Activated T-helper 1 cell treated with anti-CD3 and anti-CD28 coated beads, Interleukin-12 subunit alpha, Interleukin-12 subunit beta, Interleukin-2, Interleukin-4 antibody, amounts not matched to agents 30 ng/mL and 10 ng/mL and 1 ng/mL, durations not matched to agents 14 hours and 24 hours and 36 hours (primary cell): ENCODE data around the gene MYO10. TPM values are rescaled to one million over a fixed set of nuclear protein-coding genes. Genes with fewer than 3 reads are reported as not detected.

Experiments used
- DNase-seq: peaks from one replicate; pipeline ENCODE4 v3.0.0; 2021; ENCODE audit warnings: low spot score
- H3K27ac Mint-ChIP-seq: one replicate; pipeline ENCODE4 v1.8.0; 2021; ENCODE audit warnings: mild to moderate bottlenecking, mixed read lengths
- H3K27me3 Mint-ChIP-seq: one replicate; pipeline ENCODE4 v1.8.0; 2022; ENCODE audit warnings: mild to moderate bottlenecking, moderate library complexity, mixed read lengths; ENCODE audit not compliant: insufficient read depth
- H3K36me3 Mint-ChIP-seq: one replicate; pipeline ENCODE4 v1.8.0; 2021; ENCODE audit warnings: low read depth, mixed read lengths
- H3K4me1 Mint-ChIP-seq: one replicate; pipeline ENCODE4 v1.8.0; 2021; ENCODE audit warnings: low read depth, mixed read lengths
- H3K4me3 Mint-ChIP-seq: one replicate; pipeline ENCODE4 v1.8.0; 2021; ENCODE audit warnings: mild to moderate bottlenecking, moderate library complexity, mixed read lengths
- H3K9me3 Mint-ChIP-seq: one replicate; pipeline ENCODE4 v1.8.0; 2021; ENCODE audit warnings: mixed read lengths
- intact Hi-C: fragments of 100-400 bp; cut with micrococcal nuclease; formaldehyde crosslinking; loops from one replicate; pipeline ENCODE4 v1.15.1; 2024
- total RNA-seq: library from RNA; stranded (reverse); gene quantifications from 2 replicates; pipeline ENCODE4 v1.2.3, GENCODE V29; 2022

MYO10 gene
- total RNA-seq, 1 donor from 2014 or later, result 0.41 TPM

GRCh38 chr5:16713386-16713928 lies 222.6 kb downstream of the MYO10 start:
- Mint-ChIP-seq H3K4me3 (no peak overlapping the region), H3K27ac (no peak overlapping the region), H3K36me3 (no peaks in the 10 kb centered on the region), H3K9me3 (no peaks in the 10 kb centered on the region), H3K27me3 (no peaks in the 10 kb centered on the region), H3K4me1 (no peaks in the 10 kb centered on the region)
- DNase-seq, result no peak
- intact Hi-C loops, result no loop called here

GRCh38 chr5:16712620-16713019 lies 223.5 kb downstream of the MYO10 start:
- no peak overlapping the region for H3K4me3 Mint-ChIP-seq
- H3K27me3 Mint-ChIP-seq, result no peaks in the 10 kb centered on the region
- H3K27ac Mint-ChIP-seq, result no peak overlapping the region
- no peaks in the 10 kb centered on the region for H3K4me1 Mint-ChIP-seq
- intact Hi-C loops, result no loop called here
- no peaks in the 10 kb centered on the region for H3K36me3 Mint-ChIP-seq
- no peak for DNase-seq
- no peaks in the 10 kb centered on the region for H3K9me3 Mint-ChIP-seq

- no peaks in the 10 kb centered on the region for H3K36me3 Mint-ChIP-seq
- H3K4me1 Mint-ChIP-seq, result no peaks in the 10 kb centered on the region
- DNase-seq, result no peak
- intact Hi-C loops, result no loop called here
- H3K27me3 Mint-ChIP-seq, result no peaks in the 10 kb centered on the region
- H3K9me3 Mint-ChIP-seq, result no peaks in the 10 kb centered on the region
- H3K27ac Mint-ChIP-seq, result no peak overlapping the region
- H3K4me3 Mint-ChIP-seq, result no peak overlapping the region
Measured at GRCh38 chr5:16712178-16712577, 223.9 kb downstream of the MYO10 start.

GRCh38 chr5:16709691-16710433 lies 226.2 kb downstream of the MYO10 start:
- Mint-ChIP-seq H3K4me1 (no peaks in the 10 kb centered on the region), H3K36me3 (no peaks in the 10 kb centered on the region), H3K27me3 (no peaks in the 10 kb centered on the region), H3K9me3 (no peaks in the 10 kb centered on the region), H3K4me3 (no peak overlapping the region), H3K27ac (no peak overlapping the region)
- DNase-seq, result no peak
- intact Hi-C loops, result no loop called here

GRCh38 chr5:16707869-16708192 lies 228.3 kb downstream of the MYO10 start:
- Mint-ChIP-seq H3K36me3 (no peaks in the 10 kb centered on the region), H3K4me1 (no peaks in the 10 kb centered on the region), H3K9me3 (no peaks in the 10 kb centered on the region), H3K4me3 (no peak overlapping the region), H3K27me3 (no peaks in the 10 kb centered on the region), H3K27ac (no peak overlapping the region)
- no peak for DNase-seq
- intact Hi-C loops, result no loop called here

GRCh38 chr5:16707168-16707868 lies 228.8 kb downstream of the MYO10 start:
- no peaks in the 10 kb centered on the region for H3K4me1 Mint-ChIP-seq
- no peak for DNase-seq
- intact Hi-C loops, result no loop called here

GRCh38 chr5:16704945-16705344 lies 231.1 kb downstream of the MYO10 start:
- no peaks in the 10 kb centered on the region for H3K27me3 Mint-ChIP-seq
- no peak overlapping the region for H3K4me3 Mint-ChIP-seq
- DNase-seq, result no peak
- H3K4me1 Mint-ChIP-seq, result no peaks in the 10 kb centered on the region
- intact Hi-C loops, result no loop called here
- H3K9me3 Mint-ChIP-seq, result no peaks in the 10 kb centered on the region
- no peak overlapping the region for H3K27ac Mint-ChIP-seq
- no peaks in the 10 kb centered on the region for H3K36me3 Mint-ChIP-seq

More at GRCh38 chr5:16707168-16707868, 228.8 kb downstream of the MYO10 start:
- Mint-ChIP-seq H3K4me3 (no peak overlapping the region), H3K9me3 (no peaks in the 10 kb centered on the region), H3K27me3 (no peaks in the 10 kb centered on the region), H3K36me3 (no peaks in the 10 kb centered on the region), H3K27ac (no peak overlapping the region)

GRCh38 chr5:16702964-16703363 lies 233.1 kb downstream of the MYO10 start:
- intact Hi-C loops, result no loop called here

GRCh38 chr5:16701134-16702099 lies 234.7 kb downstream of the MYO10 start:
- Mint-ChIP-seq H3K27me3 (no peaks in the 10 kb centered on the region), H3K4me1 (no peaks in the 10 kb centered on the region), H3K27ac (no peak overlapping the region), H3K9me3 (no peaks in the 10 kb centered on the region), H3K4me3 (no peak overlapping the region), H3K36me3 (no peaks in the 10 kb centered on the region)
- DNase-seq, result no peak
- intact Hi-C loops, result no loop called here

More at GRCh38 chr5:16702964-16703363, 233.1 kb downstream of the MYO10 start:
- H3K4me3 Mint-ChIP-seq, result no peak overlapping the region
- no peaks in the 10 kb centered on the region for H3K36me3 Mint-ChIP-seq
- no peak overlapping the region for H3K27ac Mint-ChIP-seq
- no peaks in the 10 kb centered on the region for H3K27me3 Mint-ChIP-seq
- no peak for DNase-seq
- no peaks in the 10 kb centered on the region for H3K4me1 Mint-ChIP-seq
- no peaks in the 10 kb centered on the region for H3K9me3 Mint-ChIP-seq

- Mint-ChIP-seq H3K9me3 (no peaks in the 10 kb centered on the region), H3K4me3 (no peak overlapping the region), H3K27ac (no peak overlapping the region), H3K27me3 (no peaks in the 10 kb centered on the region), H3K4me1 (no peaks in the 10 kb centered on the region), H3K36me3 (no peaks in the 10 kb centered on the region)
- DNase-seq, result no peak
- intact Hi-C loops, result no loop called here
Measured at GRCh38 chr5:16700081-16700480, 236.0 kb downstream of the MYO10 start.

- H3K9me3 Mint-ChIP-seq, result no peaks in the 10 kb centered on the region
- DNase-seq, result no peak
- intact Hi-C loops, result no loop called here
- H3K4me1 Mint-ChIP-seq, result no peaks in the 10 kb centered on the region
- H3K27me3 Mint-ChIP-seq, result no peaks in the 10 kb centered on the region
- H3K4me3 Mint-ChIP-seq, result no peak overlapping the region
- no peaks in the 10 kb centered on the region for H3K36me3 Mint-ChIP-seq
- H3K27ac Mint-ChIP-seq, result no peak overlapping the region
Measured at GRCh38 chr5:16695779-16696178, 240.3 kb downstream of the MYO10 start.

- intact Hi-C loops, result no loop called here
- Mint-ChIP-seq H3K36me3 (no peaks in the 10 kb centered on the region), H3K9me3 (no peaks in the 10 kb centered on the region), H3K27ac (no peak overlapping the region), H3K4me1 (no peaks in the 10 kb centered on the region), H3K4me3 (no peak overlapping the region), H3K27me3 (peaks cover under 1% of the 10 kb centered on the region)
- no peak for DNase-seq
Measured at GRCh38 chr5:16693879-16694278, 242.2 kb downstream of the MYO10 start.
